Spleen (tissue), 7 donors: ENCODE measurements around the gene SHC2.

Source experiments
- CTCF ChIP-seq, 11 experiments: fragments of 200-600 bp in 7 of 11; fragments of 450-650 bp in 4 of 11; sonication (generic) in 4 of 11; IDR thresholded peaks in 8 of 11; conservative IDR thresholded peaks in 3 of 11; 1 replicate in 7 of 11; 2 replicates in 4 of 11; pipeline versions ENCODE4 v1.4.0 to v1.8.0; 2016 to 2021; ENCODE audit warnings: antibody characterized with exemption in 11 of 11, inconsistent platforms in 4 of 11, mild to moderate bottlenecking in 1 of 11
- POLR2A ChIP-seq, 3 donors: fragments of 450-650 bp; IDR thresholded peaks; one replicate each; pipeline ENCODE4 v1.5.1; 2017; ENCODE audit warnings: antibody characterized with exemption in 3 of 3, mild to moderate bottlenecking in 1 of 3
- POLR2AphosphoS5 ChIP-seq, 3 donors: sonication (generic); formaldehyde crosslinking; IDR thresholded peaks; one replicate each; pipeline ENCODE4 v1.5.1; 2017; ENCODE audit warnings: antibody characterized with exemption in 3 of 3
- donor health status: DM: no; HTN: no; CAD: no; lungs with moderate emphysema.
- donor health status: DM: no; HTN: no; CAD: no.
- donor health status: DM: no; HTN: no; CAD: no.

- TF ChIP-seq CTCF (IDR thresholded peaks at IDR 0.05 in 8 of 11, conservative IDR thresholded peaks at IDR 0.05 in 3 of 11) (no peak), POLR2A (IDR thresholded peaks at IDR 0.05) (no peak), POLR2AphosphoS5 (IDR thresholded peaks at IDR 0.05) (no peak)
These were observed 37.0 kb downstream of the SHC2 start for GRCh38 chr19:423691-424466.
